GM12865 (cell line): ENCODE measurements around the gene SPHK1.

ENCODE experiments used
- DNase-seq: peaks from one replicate; pipeline ENCODE4 v3.0.0; 2010; ENCODE audit warnings: low read depth
- H3K4me3 ChIP-seq: 2 replicates; pipeline ENCODE4 v1.5.1; 2011; ENCODE audit warnings: mild to moderate bottlenecking, low read depth, low read length, control low read depth
- CTCF ChIP-seq: IDR thresholded peaks from 2 replicates; pipeline ENCODE4 v1.5.1; 2011; ENCODE audit warnings: low read length, control low read depth, low read depth, inconsistent platforms; ENCODE audit not compliant: insufficient read depth; ENCODE audit errors: missing control alignments

SPHK1 gene

DNA sequence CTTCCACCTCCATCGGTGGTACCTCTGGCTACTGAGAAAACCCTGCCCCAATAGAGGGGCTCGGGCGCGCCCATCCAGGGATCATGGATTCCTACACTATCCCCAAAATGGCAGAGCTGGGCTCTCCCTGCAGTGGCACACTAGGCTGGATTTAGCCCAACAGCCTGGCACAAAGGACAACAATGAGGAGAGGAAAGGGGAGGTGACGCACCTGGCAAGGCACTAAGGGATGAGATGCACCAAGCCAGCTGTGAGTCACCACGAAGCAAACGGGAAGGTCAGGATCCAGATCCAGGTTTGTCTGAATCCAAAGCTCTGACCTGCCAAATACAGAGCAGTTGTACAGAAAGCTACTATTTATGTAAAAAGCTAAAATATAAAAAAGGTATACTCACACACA lies 50.5 kb downstream of the SPHK1 start:
- no peak overlapping the region for H3K4me3 ChIP-seq
- DNase-seq: no peak
- no peak for TF ChIP-seq CTCF

DNA sequence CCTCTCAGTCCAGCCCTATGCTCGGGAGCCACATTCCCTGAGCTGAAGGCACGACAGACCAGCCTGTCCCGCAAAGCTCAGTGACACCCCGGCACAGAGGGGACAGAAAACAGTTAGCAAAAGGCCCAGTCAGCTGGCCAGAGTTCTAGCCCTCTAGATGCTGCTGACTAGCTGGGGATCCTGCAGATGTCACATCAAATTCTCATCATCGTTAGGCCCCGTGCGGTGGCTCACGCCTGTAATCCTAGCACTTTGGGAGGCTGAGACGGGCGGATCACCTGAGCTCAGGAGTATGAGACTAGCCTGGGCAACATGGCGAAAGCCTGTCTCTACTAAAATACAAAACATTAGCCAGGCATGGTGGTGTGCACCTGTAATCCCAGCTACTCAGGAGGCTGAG lies 51.3 kb downstream of the SPHK1 start:
- no peak for TF ChIP-seq CTCF
- no peak overlapping the region for H3K4me3 ChIP-seq
- DNase-seq: no peak
